A549 (cell line): Measurements from ENCODE around the gene NBEAL2. TPM values are rescaled to one million over a fixed set of nuclear protein-coding genes. Genes with fewer than 3 reads are reported as not detected.

Experiments used
- ATAC-seq, 2 experiments: fragments of 200-7000 bp in 1 of 2; fragments of >200 bp in 1 of 2; cut with Nextera tagmentation in 1 of 2; cut with Tn5 transposase in 1 of 2; 3 replicates each; pipeline versions ENCODE4 v1.8.0 to v1.9.1; 2018 to 2020; ENCODE audit warnings: mild to moderate bottlenecking in 1 of 2, moderate library complexity in 1 of 2
- CTCF ChIA-PET: fragments of 300-600 bp; sonication (Branson Sonifier 250); formaldehyde crosslinking; extraction: SDS; loops from one replicate; lab custom pipeline; 2021; ENCODE audit warnings: antibody characterized with exemption, inconsistent platforms; lab: Yijun Ruan, JAX
- POLR2A ChIA-PET: fragments of 350-600 bp; formaldehyde crosslinking; extraction: SDS; loops from one replicate; lab custom pipeline; 2021; ENCODE audit warnings: antibody characterized with exemption, inconsistent platforms; lab: Yijun Ruan, JAX
- DNase-seq, 2 experiments: peaks; one replicate each; pipeline versions ENCODE4 v3.0.0 to v3.0.0-alpha.2; 2011 to 2016; ENCODE audit warnings: low read depth in 1 of 2, low spot score in 1 of 2
- FAIRE-seq: peaks from 2 replicates; lab custom pipeline; 2011; peaks lifted over from hg19 to GRCh38; lab: Jason Lieb, UNC
- H3K27ac ChIP-seq, 2 experiments: fragments of >200 bp; sonication (Bioruptor Twin); formaldehyde crosslinking; 3 replicates each; pipeline ENCODE4 v1.5.1; 2016 to 2017
- H3K4me1 ChIP-seq: fragments of >200 bp; sonication (Bioruptor Twin); formaldehyde crosslinking; 3 replicates; pipeline ENCODE4 v1.6.1; 2016
- H3K4me2 ChIP-seq: fragments of >200 bp; sonication (Bioruptor Twin); formaldehyde crosslinking; 3 replicates; pipeline ENCODE4 v1.6.1; 2016
- H3K4me3 ChIP-seq: fragments of >200 bp; sonication (Bioruptor Twin); formaldehyde crosslinking; 3 replicates; pipeline ENCODE4 v1.5.1; 2016
- H3K9me3 ChIP-seq: fragments of >200 bp; sonication (Bioruptor Twin); formaldehyde crosslinking; 3 replicates; pipeline ENCODE4 v1.6.1; 2016
- BCL3 ChIP-seq: fragments of >200 bp; sonication (Bioruptor Twin); formaldehyde crosslinking; IDR thresholded peaks from 3 replicates; pipeline ENCODE4 v1.6.1; 2016
- BHLHE40 ChIP-seq: IDR thresholded peaks from 2 replicates; pipeline ENCODE4 v1.6.1; 2012; ENCODE audit warnings: low read depth, low read length, inconsistent platforms
- CBX2 ChIP-seq: fragments of 200-600 bp; sonication (generic); IDR thresholded peaks from 2 replicates; pipeline ENCODE4 v1.6.1; 2016; ENCODE audit warnings: low read depth, mild to moderate bottlenecking, borderline replicate concordance
- CBX8 ChIP-seq: fragments of 200-600 bp; sonication (generic); IDR thresholded peaks from 2 replicates; pipeline ENCODE4 v1.6.1; 2016
- CTCF ChIP-seq: fragments of >200 bp; sonication (Bioruptor Twin); formaldehyde crosslinking; IDR thresholded peaks from 3 replicates; pipeline ENCODE4 v1.5.1; 2016
- EHMT2 ChIP-seq: fragments of 200-600 bp; sonication (generic); IDR thresholded peaks from 2 replicates; pipeline ENCODE4 v1.6.1; 2016; ENCODE audit warnings: antibody characterized with exemption, low read depth, mild to moderate bottlenecking, moderate library complexity
- EP300 ChIP-seq, 2 experiments: fragments of >200 bp; sonication (Bioruptor Twin); formaldehyde crosslinking; IDR thresholded peaks; 2 replicates in 1 of 2; 3 replicates in 1 of 2; pipeline ENCODE4 v1.6.1; 2016 to 2017
- ESRRA ChIP-seq: fragments of 150-350 bp; IDR thresholded peaks from 2 replicates; pipeline ENCODE4 v1.6.1; 2014; ENCODE audit warnings: mild to moderate bottlenecking, low read length, borderline replicate concordance
- FOSL2 ChIP-seq, 2 experiments: fragments of 450-650 bp in 1 of 2; fragments of >200 bp in 1 of 2; sonication (Bioruptor Twin) in 1 of 2; formaldehyde crosslinking; IDR thresholded peaks; 2 replicates each; pipeline versions ENCODE4 v1.5.0 to v1.6.1; 2016 to 2020; ENCODE audit warnings: mild to moderate bottlenecking in 1 of 2, moderate library complexity in 1 of 2
- HES2 ChIP-seq: fragments of >200 bp; sonication (Bioruptor Twin); formaldehyde crosslinking; IDR thresholded peaks from 2 replicates; pipeline ENCODE4 v1.6.1; 2016
- HMGXB4 ChIP-seq: fragments of 250-450 bp; sonication (Bioruptor Pico); IDR thresholded peaks from 2 replicates; pipeline ENCODE4 v1.5.0; 2021; ENCODE audit warnings: mild to moderate bottlenecking, moderate library complexity, borderline replicate concordance
- JUNB ChIP-seq: fragments of >200 bp; sonication (Bioruptor Twin); formaldehyde crosslinking; IDR thresholded peaks from 2 replicates; pipeline ENCODE4 v1.6.1; 2016
- KDM1A ChIP-seq: fragments of 200-600 bp; sonication (generic); IDR thresholded peaks from 2 replicates; pipeline ENCODE4 v1.6.1; 2016; ENCODE audit warnings: low read depth, mild to moderate bottlenecking
- MAZ ChIP-seq: fragments of 150-350 bp; IDR thresholded peaks from 2 replicates; pipeline ENCODE4 v1.6.1; 2014; ENCODE audit warnings: antibody characterized with exemption, low read depth, low read length, borderline replicate concordance
- MYC ChIP-seq: IDR thresholded peaks from 2 replicates; pipeline ENCODE4 v1.6.1; 2012; ENCODE audit warnings: mild to moderate bottlenecking, inconsistent platforms, low read length, improper control_type of control experiment, borderline replicate concordance
- NR3C1 ChIP-seq: fragments of >200 bp; sonication (Bioruptor Twin); formaldehyde crosslinking; IDR thresholded peaks from 3 replicates; pipeline ENCODE4 v1.6.1; 2017
- PBX3 ChIP-seq: IDR thresholded peaks from 2 replicates; pipeline ENCODE4 v1.6.1; 2012
- PHF8 ChIP-seq: fragments of 200-600 bp; sonication (generic); IDR thresholded peaks from 2 replicates; pipeline ENCODE4 v1.6.1; 2016; ENCODE audit warnings: low read depth, mild to moderate bottlenecking, antibody characterized with exemption, moderate library complexity, borderline replicate concordance
- REST ChIP-seq: fragments of 200-600 bp; sonication (generic); IDR thresholded peaks from 2 replicates; pipeline ENCODE4 v1.6.1; 2016; ENCODE audit warnings: antibody characterized with exemption, mild to moderate bottlenecking, moderate library complexity
- RFX5 ChIP-seq: fragments of 450-650 bp; IDR thresholded peaks from 2 replicates; pipeline ENCODE4 v1.7.1; 2014; ENCODE audit warnings: antibody characterized with exemption, mild to moderate bottlenecking, moderate library complexity
- RNF2 ChIP-seq: fragments of 200-600 bp; sonication (generic); IDR thresholded peaks from 2 replicates; pipeline ENCODE4 v1.6.1; 2016; ENCODE audit warnings: low read depth, mild to moderate bottlenecking, antibody characterized with exemption, moderate library complexity, borderline replicate concordance
- SREBF2 ChIP-seq: fragments of 450-650 bp; IDR thresholded peaks from 2 replicates; pipeline ENCODE4 v1.6.1; 2014; ENCODE audit warnings: mild to moderate bottlenecking, moderate library complexity
- ZC3H11A ChIP-seq: fragments of 450-650 bp; IDR thresholded peaks from 2 replicates; pipeline ENCODE4 v1.6.1; 2014; ENCODE audit warnings: antibody characterized with exemption, mild to moderate bottlenecking
- ZNF302 ChIP-seq: fragments of 250-450 bp; sonication (Bioruptor Pico); IDR thresholded peaks from 2 replicates; pipeline ENCODE4 v1.9.0; 2021; ENCODE audit warnings: inconsistent platforms, mild to moderate bottlenecking, moderate library complexity
- WGBS: methylation state at CpG from one replicate; pipeline ENCODE4 v1.1.6; 2017; ENCODE audit errors: missing lambda C conversion rate; 5-methylcytosine and 5-hydroxymethylcytosine counted together
- polyA plus RNA-seq, 4 experiments: library from polyadenylated mRNA; depleted of rRNA in 3 of 4; stranded (reverse); fragments of >200 nt; fragmentation: RNase III in 1 of 4; extraction: RNeasy Plus Mini Kit Qiagen cat#74134 plus additional on column Dnase treatment in 1 of 4; gene quantifications; 2 replicates in 3 of 4; 3 replicates in 1 of 4; pipeline ENCODE4 v1.2.3, GENCODE V29; 2011 to 2017

NBEAL2 gene
- polyA plus RNA-seq, 2 of the 4 experiments (the other 2 are of a cell fraction), result 9.6 to 47.3 TPM

- POLR2A ChIA-PET, result no interaction called here
- TF ChIP-seq HES2, result no peak
- TF ChIP-seq ZC3H11A, result no peak
- TF ChIP-seq BCL3, result no peak
- no peak for TF ChIP-seq CTCF
- no peak for TF ChIP-seq EP300 (IDR thresholded peaks at IDR 0.05)
- TF ChIP-seq MAZ, result no peak
- no peak for TF ChIP-seq PBX3
- no peak for TF ChIP-seq HMGXB4
- no peak for TF ChIP-seq BHLHE40
- TF ChIP-seq NR3C1, result no peak
- TF ChIP-seq MYC, result no peak
- no peak for TF ChIP-seq ESRRA
- no peak for ATAC-seq
These were observed 40.8 kb downstream of the NBEAL2 start for GRCh38 chr3:47020311-47020710.

GRCh38 chr3:47022641-47023071, 43.2 kb downstream of the NBEAL2 start:
- Histone ChIP-seq H3K4me1 (no peaks in the 10 kb centered on the region; the same call in 2 of the 3 replicates), H3K4me3 (no peak overlapping the region)
- no peak for DNase-seq
- no peak for TF ChIP-seq ZNF302 (CRISPR knock-in tag)
- TF ChIP-seq, all 56 proteins: peak for 0
- CTCF ChIA-PET, result interaction anchor here (1.1 to 2.9 kb wide), 3 partner anchors 10 to 99 kb away, joined by 3 to 8 read pairs (median 5); no protein-coding TSS in a partner anchor
- ATAC-seq, result no peak
- POLR2A ChIA-PET, result no interaction called here
- Histone ChIP-seq H3K4me2 (no peak overlapping the region), H3K9me3 (no peaks in the 10 kb centered on the region), H3K27ac (no peak overlapping the region)
- no peak for FAIRE-seq
- WGBS, result 92% methylated on average over 1 of the region's 1 CpG

More at GRCh38 chr3:47020311-47020710, 40.8 kb downstream of the NBEAL2 start:
- H3K27ac ChIP-seq, result no peak overlapping the region
- no peak for FAIRE-seq
- H3K4me3 ChIP-seq, result no peak overlapping the region
- H3K4me1 ChIP-seq, result no peaks in the 10 kb centered on the region; the same call in 2 of the 3 replicates
- WGBS, result 93% methylated on average over 4 of the region's 4 CpGs
- DNase-seq, result no peak
- H3K9me3 ChIP-seq, result no peaks in the 10 kb centered on the region
- no peak overlapping the region for H3K4me2 ChIP-seq
- CTCF ChIA-PET, result interaction anchor here (0.6 to 2.9 kb wide), 4 partner anchors 9 to 97 kb away, joined by 3 to 8 read pairs (median 6); no protein-coding TSS in a partner anchor

GRCh38 chr3:47024932-47025331, 45.5 kb downstream of the NBEAL2 start:
- no peak overlapping the region for H3K27ac ChIP-seq
- no peaks in the 10 kb centered on the region; the same call in 2 of the 3 replicates for H3K4me1 ChIP-seq
- H3K4me2 ChIP-seq, result no peak overlapping the region
- no peaks in the 10 kb centered on the region for H3K9me3 ChIP-seq
- FAIRE-seq (no peak), ATAC-seq (peak in 1 of 2 experiments; percentile 49; a peak in 1 of 6 replicates), DNase-seq (no peak)
- POLR2A ChIA-PET, result no interaction called here
- CTCF ChIA-PET, result interaction anchor here (0.6 to 1.5 kb wide), 2 partner anchors 50 to 103 kb away, joined by 3 read pairs; no protein-coding TSS in a partner anchor
- no peak overlapping the region for H3K4me3 ChIP-seq
- TF ChIP-seq MAZ, result no peak
- no peak for TF ChIP-seq FOSL2 (IDR thresholded peaks at IDR 0.05)
- TF ChIP-seq FOSL2 (CRISPR knock-in tag; IDR thresholded peaks at IDR 0.05), result no peak
- TF ChIP-seq KDM1A, result no peak
- TF ChIP-seq ZNF302 (CRISPR knock-in tag), result no peak
- TF ChIP-seq CBX8, result no peak
- no peak for TF ChIP-seq PHF8
- no peak for TF ChIP-seq NR3C1
- no peak for TF ChIP-seq JUNB
- no peak for TF ChIP-seq RNF2
- no peak for TF ChIP-seq REST
- no peak for TF ChIP-seq CBX2
- TF ChIP-seq EHMT2, result no peak
- TF ChIP-seq RFX5, result no peak
- TF ChIP-seq SREBF2, result no peak
